Measurements from ENCODE around the gene PKHD1.

GRCh38 chr6:52074716-52075115, 12.7 kb downstream of the PKHD1 start:
- TF ChIP-seq POLR2A (IDR thresholded peaks at IDR 0.05) (no peak), CTCF (IDR thresholded peaks at IDR 0.05) (no peak)

Data from uterus (tissue), 2 donors.